ENCODE measurements around the gene LDLRAD4. TPM values are rescaled to one million over a fixed set of nuclear protein-coding genes. Genes with fewer than 3 reads are reported as not detected.
A peak's percentile ranks its signal among the peaks of the same experiment; 100 is the strongest.

LDLRAD4 gene
- total RNA-seq, 2 donors from 2014 or later = 18.4 to 59.2 TPM

DNA sequence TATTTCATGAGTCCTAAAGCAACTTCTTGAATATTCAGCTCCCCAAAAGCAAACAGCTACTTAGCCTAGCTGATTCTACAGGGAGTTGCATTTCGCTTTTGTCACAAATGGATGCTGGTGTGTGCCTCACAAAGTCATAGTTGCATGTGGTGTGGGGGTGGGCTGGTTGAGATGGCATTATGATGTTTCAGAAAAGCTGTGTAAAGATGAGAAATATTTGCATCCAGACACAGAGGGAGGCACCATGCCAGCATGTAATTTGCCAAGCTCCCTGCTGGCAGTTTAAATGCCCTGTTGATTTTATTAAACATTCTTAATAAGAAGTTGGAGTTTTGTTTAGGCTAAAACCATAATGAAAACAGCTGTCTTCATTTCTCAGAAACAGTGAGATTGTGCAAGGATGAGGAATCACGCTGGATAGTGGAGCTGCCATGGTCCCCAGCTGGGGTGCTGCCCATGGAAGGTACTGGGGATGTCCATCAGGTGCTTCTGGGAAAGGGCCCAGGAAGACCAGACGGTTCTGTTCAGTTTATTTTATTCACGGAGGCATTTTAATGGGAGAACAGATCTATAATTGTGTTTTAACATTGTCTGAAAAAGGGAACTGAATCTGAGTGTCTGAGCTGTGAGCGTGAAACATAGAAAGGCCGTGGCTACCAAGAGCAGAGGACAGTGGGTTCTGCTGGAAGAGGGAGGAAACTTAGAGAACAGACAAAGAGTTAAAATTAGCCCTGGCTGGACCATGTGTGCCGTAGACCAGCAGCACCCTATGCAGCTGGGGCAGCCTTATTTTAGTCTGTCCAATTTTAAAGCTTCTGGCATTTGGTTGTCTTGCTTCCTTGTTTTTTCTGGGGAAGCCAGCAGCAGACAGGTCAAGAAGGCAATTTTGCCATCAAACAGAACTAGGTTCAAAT is 330.7 kb downstream of the LDLRAD4 start:
- Mint-ChIP-seq H3K9me3 (peaks cover 2 to 15% of the 10 kb centered on the region in 2 donors), H3K27ac (peak overlapping the region in 1 of 2 donors; percentile 62), H3K36me3 (peaks cover 10 to 16% of the 10 kb centered on the region in 2 donors)
- ATAC-seq = no peak
- no peak for DNase-seq (ENCODE audit: low spot score in 2 of 2)

- no peak for ATAC-seq
- peaks cover 2 to 15% of the 10 kb centered on the region in 2 donors for H3K9me3 Mint-ChIP-seq
- DNase-seq (ENCODE audit: low spot score in 2 of 2) = no peak
- peaks cover 10 to 16% of the 10 kb centered on the region in 2 donors for H3K36me3 Mint-ChIP-seq
- H3K27ac Mint-ChIP-seq = no peak overlapping the region
Measured at GRCh38 chr18:13549880-13550232, 331.3 kb downstream of the LDLRAD4 start.

GRCh38 chr18:13550418-13551304 is 332.1 kb downstream of the LDLRAD4 start:
- Mint-ChIP-seq H3K9me3 (peaks cover 2 to 15% of the 10 kb centered on the region in 2 donors), H3K36me3 (peaks cover 5 to 13% of the 10 kb centered on the region in 2 donors), H3K27ac (peak overlapping the region in 1 of 2 donors; percentile 10)
- DNase-seq (ENCODE audit: low spot score in 2 of 2) (no peak), ATAC-seq (no peak)

DNA sequence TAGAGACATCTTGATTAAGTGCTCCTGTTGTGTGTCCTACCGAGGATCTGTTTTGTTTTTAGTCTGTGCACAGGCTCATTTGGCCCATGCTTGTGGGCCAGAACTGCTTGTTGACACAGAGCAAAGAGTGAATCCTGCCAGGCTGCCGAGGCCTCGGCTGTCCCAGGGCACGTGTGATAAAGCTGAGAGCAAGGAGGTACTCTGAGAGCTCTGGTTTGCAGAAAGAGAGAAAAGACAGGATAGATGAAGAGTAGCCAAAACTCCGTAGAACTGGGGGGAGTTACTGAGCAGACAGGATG is 332.7 kb downstream of the LDLRAD4 start:
- peaks cover 2 to 10% of the 10 kb centered on the region in 2 donors for H3K9me3 Mint-ChIP-seq
- ATAC-seq (no peak), DNase-seq (ENCODE audit: low spot score in 2 of 2) (no peak)
- peak overlapping the region in 1 of 2 donors; percentile 5 for H3K27ac Mint-ChIP-seq
- H3K36me3 Mint-ChIP-seq = peaks cover 4 to 9% of the 10 kb centered on the region in 2 donors

- ATAC-seq (no peak), DNase-seq (ENCODE audit: low spot score in 2 of 2) (no peak)
- Mint-ChIP-seq H3K36me3 (peaks cover 4 to 9% of the 10 kb centered on the region in 2 donors), H3K27ac (no peak overlapping the region), H3K9me3 (peaks cover 2 to 10% of the 10 kb centered on the region in 2 donors)
Measured at GRCh38 chr18:13551841-13552733, 333.5 kb downstream of the LDLRAD4 start.

GRCh38 chr18:13553449-13553848 is 334.9 kb downstream of the LDLRAD4 start:
- DNase-seq (ENCODE audit: low spot score in 2 of 2) (no peak), ATAC-seq (no peak)
- H3K9me3 Mint-ChIP-seq = peaks cover 0 to 3% of the 10 kb centered on the region in 2 donors
- H3K36me3 Mint-ChIP-seq = no peaks in the 10 kb centered on the region
- H3K27ac Mint-ChIP-seq = no peak overlapping the region

DNA sequence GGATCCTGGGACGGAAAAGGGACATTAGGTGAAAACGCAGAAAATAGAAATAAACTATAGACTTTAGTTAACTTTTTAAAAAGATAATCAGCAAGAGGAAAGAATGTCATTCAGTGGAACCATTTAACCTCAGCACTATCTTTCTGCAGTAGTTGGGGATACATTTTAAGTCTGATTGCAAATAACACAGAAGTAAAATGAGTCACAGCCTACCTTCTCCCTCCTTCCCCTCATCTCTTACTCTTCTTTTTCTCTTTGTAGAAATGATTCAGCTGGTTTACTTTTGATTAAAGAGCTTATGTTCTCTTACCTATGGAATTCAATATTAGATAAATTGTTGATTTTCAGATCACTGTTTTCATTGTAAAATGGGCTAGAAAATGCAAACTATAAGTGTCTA is 336.6 kb downstream of the LDLRAD4 start:
- DNase-seq (ENCODE audit: low spot score in 2 of 2) = no peak
- Mint-ChIP-seq H3K36me3 (no peaks in the 10 kb centered on the region), H3K9me3 (peaks cover 0 to 3% of the 10 kb centered on the region in 2 donors), H3K27ac (peak overlapping the region in 1 of 2 donors; percentile 3)
- ATAC-seq = peak; percentile 37 to 51

DNA sequence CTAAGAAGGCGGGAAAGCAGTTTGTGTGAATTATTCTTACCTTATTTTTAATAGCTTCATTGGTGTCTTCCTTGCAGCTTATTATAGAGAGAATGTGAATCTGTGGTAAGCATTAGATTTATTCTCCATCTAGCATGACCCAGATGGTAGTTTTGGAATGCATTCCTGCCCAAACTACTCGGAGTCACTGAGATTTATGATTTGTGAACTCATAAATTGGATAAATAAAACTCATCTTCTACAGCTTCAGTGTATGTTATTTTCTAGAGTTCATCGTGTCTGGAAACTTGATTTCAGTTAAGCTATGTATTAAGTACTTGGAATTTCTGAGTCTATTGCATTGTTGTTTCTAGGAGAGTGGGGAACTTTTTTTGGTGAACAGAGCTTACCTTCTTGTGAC is 337.3 kb downstream of the LDLRAD4 start:
- H3K9me3 Mint-ChIP-seq = peaks cover 0 to 3% of the 10 kb centered on the region in 2 donors
- no peaks in the 10 kb centered on the region for H3K36me3 Mint-ChIP-seq
- no peak overlapping the region for H3K27ac Mint-ChIP-seq
- DNase-seq (ENCODE audit: low spot score in 2 of 2) (no peak), ATAC-seq (no peak)

- no peaks in the 10 kb centered on the region for H3K36me3 Mint-ChIP-seq
- ATAC-seq = no peak
- no peaks in the 10 kb centered on the region for H3K9me3 Mint-ChIP-seq
- no peak overlapping the region for H3K27ac Mint-ChIP-seq
- no peak for DNase-seq (ENCODE audit: low spot score in 2 of 2)
Measured at GRCh38 chr18:13556502-13556901, 337.9 kb downstream of the LDLRAD4 start.

GRCh38 chr18:13558124-13558523 is 339.6 kb downstream of the LDLRAD4 start:
- DNase-seq (ENCODE audit: low spot score in 2 of 2) (no peak), ATAC-seq (peak in 1 of 2 donors; percentile 28)
- Mint-ChIP-seq H3K36me3 (no peaks in the 10 kb centered on the region), H3K9me3 (no peaks in the 10 kb centered on the region), H3K27ac (no peak overlapping the region)

DNA sequence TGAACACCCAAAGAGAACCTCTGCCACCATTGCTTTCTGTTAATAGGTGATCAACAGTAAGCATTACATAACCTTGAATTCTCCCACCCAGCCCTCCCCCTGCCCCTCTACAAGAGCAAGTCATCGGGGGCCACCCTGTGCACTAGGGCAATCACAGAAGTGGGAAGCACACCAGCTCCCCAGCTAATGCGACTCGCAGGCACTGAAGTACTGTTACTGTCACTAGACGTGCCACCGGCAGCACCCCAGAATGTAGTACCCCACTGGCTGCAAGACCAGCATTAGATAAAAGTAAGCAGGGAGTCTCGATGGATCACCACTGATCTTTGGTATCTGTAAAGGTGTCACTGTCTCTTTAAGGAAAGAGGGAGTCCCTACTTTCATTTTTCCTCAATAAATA is 340.2 kb downstream of the LDLRAD4 start:
- Mint-ChIP-seq H3K9me3 (no peaks in the 10 kb centered on the region), H3K36me3 (no peaks in the 10 kb centered on the region), H3K27ac (no peak overlapping the region)
- no peak for DNase-seq (ENCODE audit: low spot score in 2 of 2)
- ATAC-seq = no peak

- Mint-ChIP-seq H3K9me3 (no peaks in the 10 kb centered on the region), H3K27ac (no peak overlapping the region), H3K36me3 (no peaks in the 10 kb centered on the region)
- ATAC-seq = no peak
- no peak for DNase-seq (ENCODE audit: low spot score in 2 of 2)
Measured at GRCh38 chr18:13559754-13560153, 341.2 kb downstream of the LDLRAD4 start.

GRCh38 chr18:13560306-13560705 is 341.7 kb downstream of the LDLRAD4 start:
- no peak for DNase-seq (ENCODE audit: low spot score in 2 of 2)
- no peaks in the 10 kb centered on the region for H3K9me3 Mint-ChIP-seq
- H3K36me3 Mint-ChIP-seq = no peaks in the 10 kb centered on the region
- H3K27ac Mint-ChIP-seq = no peak overlapping the region
- no peak for ATAC-seq

DNA sequence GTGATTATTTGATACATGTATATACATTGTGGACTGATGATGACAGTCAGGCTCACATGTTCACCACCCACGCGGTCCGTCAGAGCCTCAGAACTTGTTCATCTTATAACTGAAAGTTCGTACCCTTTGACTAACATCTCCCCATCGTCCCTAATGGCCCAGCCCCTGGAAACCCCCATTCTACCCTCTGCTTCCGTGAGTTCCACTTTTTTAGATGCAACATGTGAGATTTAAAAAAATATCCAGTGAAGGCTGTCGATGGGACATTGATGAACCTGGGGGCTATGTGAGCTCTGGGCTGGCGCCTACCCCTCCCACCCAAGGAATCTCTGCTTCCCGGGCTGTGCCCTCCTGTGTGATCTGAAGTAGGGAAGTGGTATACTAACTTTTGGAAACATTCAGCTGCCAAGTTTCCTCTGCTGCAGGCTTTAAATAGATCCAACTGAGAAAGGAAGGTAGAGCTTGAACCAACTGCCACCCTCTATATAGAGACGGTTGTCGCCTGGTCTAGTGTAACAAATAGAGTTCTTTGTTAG is 344.0 kb downstream of the LDLRAD4 start:
- peak overlapping the region; percentile 82 to 96 for H3K27ac Mint-ChIP-seq
- ATAC-seq (peak; percentile 91 to 93), DNase-seq (ENCODE audit: low spot score in 2 of 2) (peak; percentile 72 to 79)
- H3K9me3 Mint-ChIP-seq = no peaks in the 10 kb centered on the region
- no peaks in the 10 kb centered on the region for H3K36me3 Mint-ChIP-seq

- Mint-ChIP-seq H3K27ac (peak overlapping the region; percentile 82 to 96), H3K9me3 (no peaks in the 10 kb centered on the region), H3K36me3 (no peaks in the 10 kb centered on the region)
- ATAC-seq (no peak), DNase-seq (ENCODE audit: low spot score in 2 of 2) (no peak)
Measured at GRCh38 chr18:13563390-13563805, 344.8 kb downstream of the LDLRAD4 start.

GRCh38 chr18:13564579-13564978 is 346.0 kb downstream of the LDLRAD4 start:
- ATAC-seq (no peak), DNase-seq (ENCODE audit: low spot score in 2 of 2) (no peak)
- Mint-ChIP-seq H3K9me3 (no peaks in the 10 kb centered on the region), H3K27ac (peak overlapping the region in 1 of 2 donors; percentile 19), H3K36me3 (no peaks in the 10 kb centered on the region)
